GM20431 (cell line): ENCODE results near the gene TMEM141.
"Not testable (repeated sequence)": the region's sequence is repeated elsewhere in the genome, so short reads cannot be mapped to it uniquely, and the experiment has no call there.

Source experiments
- in situ Hi-C: fragments of 300-500 bp; cut with MseI, MboI; formaldehyde crosslinking; loops from one replicate; pipeline ENCODE4 v1.15.0; 2020; ENCODE audit warnings: low sequenced_read_pairs; ENCODE audit not compliant: unreplicated experiment

The TMEM141 gene

DNA sequence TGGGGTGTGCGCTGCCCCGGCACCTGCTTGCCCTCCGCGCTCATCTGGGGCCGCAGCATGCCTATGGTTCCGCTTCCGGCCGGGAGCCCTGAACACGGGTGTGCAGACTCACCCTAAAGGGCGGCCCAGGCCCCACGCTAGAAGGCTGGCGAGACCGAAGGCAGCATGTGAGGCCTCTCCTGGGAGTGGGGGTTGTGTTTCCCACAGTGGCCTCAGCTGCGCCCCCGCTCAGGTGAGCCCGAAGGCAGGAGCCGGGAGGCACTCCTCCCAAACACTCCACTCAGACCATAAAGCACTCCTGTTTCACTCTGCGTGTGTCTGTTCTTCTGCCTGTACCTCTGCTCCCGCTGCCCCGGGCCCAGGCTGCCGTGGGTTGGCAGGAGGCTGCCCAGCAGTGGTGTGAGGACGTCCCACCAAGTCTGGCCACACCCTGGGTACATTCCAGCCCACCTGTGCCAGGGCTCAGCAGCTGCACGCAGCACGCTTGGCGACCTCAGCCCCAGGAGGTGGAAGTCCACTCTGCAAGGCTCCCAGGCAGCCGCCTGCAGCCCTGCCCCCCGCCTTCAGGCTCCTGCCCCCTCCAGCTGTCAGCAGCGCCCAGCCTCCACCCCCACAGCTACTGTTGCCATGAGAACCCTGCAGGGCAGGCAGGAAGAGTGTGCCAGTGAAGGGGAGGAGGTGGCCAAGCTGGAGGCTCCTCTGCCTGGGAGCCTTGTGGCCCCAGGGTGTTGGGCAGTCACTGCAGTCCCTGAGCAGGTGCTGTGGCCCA lies 49.9 kb downstream of the TMEM141 start:
- in situ Hi-C loops, result no loop called here

DNA sequence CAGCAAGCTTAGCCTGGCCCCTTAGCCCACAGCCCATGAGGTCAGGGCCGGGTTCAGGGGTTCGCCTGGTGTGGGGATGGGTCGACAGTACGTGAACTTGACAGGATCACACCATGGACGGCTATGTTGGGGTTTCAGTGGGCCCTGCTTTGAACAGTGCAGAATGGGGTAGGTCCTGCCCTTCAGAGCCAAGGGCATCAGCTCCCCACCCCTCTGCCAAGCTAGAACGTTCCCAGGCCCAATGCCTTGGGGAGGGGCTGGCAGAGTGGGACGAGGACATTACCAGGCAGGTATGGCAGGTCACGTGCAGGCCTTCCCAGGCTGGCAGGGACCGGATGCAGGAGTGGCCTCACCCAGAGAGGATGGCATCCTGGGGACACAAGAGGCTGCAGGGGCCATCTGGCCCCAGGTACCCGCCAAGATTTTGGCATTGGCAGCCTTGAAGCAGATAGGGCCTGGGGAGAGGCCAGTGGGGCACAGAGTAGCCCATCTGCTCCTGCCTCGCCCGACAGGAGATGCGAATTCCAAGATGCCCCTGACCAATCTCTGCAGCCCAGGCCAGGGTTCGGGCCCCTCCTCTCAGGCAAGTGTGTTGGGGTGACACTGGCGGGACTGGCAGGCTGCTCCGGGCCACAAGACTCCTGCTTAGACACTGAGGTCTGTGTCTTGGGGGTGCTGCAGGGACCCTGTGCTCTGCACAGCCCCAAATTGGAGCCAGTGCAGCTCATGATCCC lies 50.7 kb downstream of the TMEM141 start:
- in situ Hi-C loops, result not testable (repeated sequence)

DNA sequence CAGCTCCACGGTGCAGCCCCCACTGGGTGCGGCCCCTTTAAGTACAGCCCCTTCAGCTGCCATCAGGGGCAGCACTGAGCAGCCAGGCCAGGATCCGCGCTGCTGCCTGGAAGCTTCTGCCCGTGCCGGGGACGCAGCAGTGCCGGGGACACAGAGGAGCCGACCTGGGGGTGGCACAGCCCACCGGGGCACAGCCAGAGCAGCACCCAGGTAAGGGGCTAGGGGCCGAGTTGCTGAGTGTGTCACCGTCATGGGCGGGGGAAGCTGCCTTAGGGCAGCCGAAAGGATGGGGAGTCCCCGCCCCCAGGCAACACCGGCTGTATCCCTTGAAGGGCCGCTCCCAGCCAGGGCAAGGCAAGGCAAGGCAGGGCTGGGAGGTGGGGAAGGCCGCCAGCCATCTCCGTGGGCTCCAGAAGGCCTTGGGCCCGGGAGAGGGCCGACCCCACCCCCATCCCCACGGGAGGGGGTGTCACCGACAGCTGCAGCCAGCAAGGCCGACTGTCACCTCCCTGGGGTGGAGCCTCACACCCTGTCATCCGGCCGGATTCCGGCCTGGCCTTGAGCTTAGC lies 51.3 kb downstream of the TMEM141 start, which contains the start of gene AJM1:
AJM1 (plus strand) TSS at position 99 of the 569 bp plus-strand sequence. CDS start 1,937 bp downstream, outside the sequence.
- in situ Hi-C loops, result not testable (repeated sequence)
